ENCODE measurements around the gene SLC38A5.
"Not testable (repeated sequence)": the region's sequence is repeated elsewhere in the genome, so short reads cannot be mapped to it uniquely, and the experiment has no call there.

Gene SLC38A5

GRCh38 chrX:48468693-48469691 lies 1.1 kb downstream of the SLC38A5 start:
- no peak for DNase-seq (ENCODE audit: low spot score)

- DNase-seq (ENCODE audit: low spot score), result no peak
Measured at GRCh38 chrX:48468247-48468671, 1.8 kb downstream of the SLC38A5 start.

GRCh38 chrX:48467281-48467761 lies 2.7 kb downstream of the SLC38A5 start:
- no peak for DNase-seq (ENCODE audit: low spot score)

GRCh38 chrX:48466696-48467095 lies 3.4 kb downstream of the SLC38A5 start:
- no peak for DNase-seq (ENCODE audit: low spot score)

GRCh38 chrX:48465336-48465933 lies 4.6 kb downstream of the SLC38A5 start:
- DNase-seq (ENCODE audit: low spot score), result no peak

GRCh38 chrX:48461830-48462229 lies 8.2 kb downstream of the SLC38A5 start:
- DNase-seq (ENCODE audit: low spot score), result no peak

GRCh38 chrX:48460606-48461005 lies 9.5 kb downstream of the SLC38A5 start:
- DNase-seq (ENCODE audit: low spot score), result no peak

- DNase-seq (ENCODE audit: low spot score), result no peak
Measured at GRCh38 chrX:48460031-48460430, 10.0 kb downstream of the SLC38A5 start.

GRCh38 chrX:48459483-48459882 lies 10.6 kb downstream of the SLC38A5 start:
- DNase-seq (ENCODE audit: low spot score), result no peak

- no peak for DNase-seq (ENCODE audit: low spot score)
Measured at GRCh38 chrX:48458711-48459110, 11.3 kb downstream of the SLC38A5 start.

GRCh38 chrX:48456628-48457331 lies 13.3 kb downstream of the SLC38A5 start:
- DNase-seq (ENCODE audit: low spot score), result no peak

GRCh38 chrX:48451708-48452107 lies 18.4 kb downstream of the SLC38A5 start:
- DNase-seq (ENCODE audit: low spot score), result no peak

- DNase-seq (ENCODE audit: low spot score), result no peak
Measured at GRCh38 chrX:48450076-48450475, 20.0 kb downstream of the SLC38A5 start.

GRCh38 chrX:48447201-48447600 lies 22.9 kb downstream of the SLC38A5 start:
- DNase-seq (ENCODE audit: low spot score), result not testable (repeated sequence)

- DNase-seq (ENCODE audit: low spot score), result not testable (repeated sequence)
Measured at GRCh38 chrX:48433713-48434112, 36.3 kb downstream of the SLC38A5 start.

GRCh38 chrX:48430166-48430565 lies 39.9 kb downstream of the SLC38A5 start:
- DNase-seq (ENCODE audit: low spot score), result not testable (repeated sequence)

GRCh38 chrX:48429606-48430005 lies 40.5 kb downstream of the SLC38A5 start:
- not testable (repeated sequence) for DNase-seq (ENCODE audit: low spot score)

GRCh38 chrX:48427027-48427716 lies 42.9 kb downstream of the SLC38A5 start:
- DNase-seq (ENCODE audit: low spot score), result not testable (repeated sequence)

- not testable (repeated sequence) for DNase-seq (ENCODE audit: low spot score)
Measured at GRCh38 chrX:48411860-48412259, 58.2 kb downstream of the SLC38A5 start, which contains the start of gene SSX4B. Gene SSX4B (minus strand): TSS chrX:48411960. CDS start chrX:48411372, 588 bp downstream.

Data from pons (tissue), 1 donor.